Stomach (tissue), 9 donors: Measurements from ENCODE around the gene DIPK1A. TPM values are rescaled to one million over a fixed set of nuclear protein-coding genes. Genes with fewer than 3 reads are reported as not detected.

Experiments used
- DNase-seq, 2 donors: peaks; one replicate each; pipeline versions ENCODE4 v3.0.0 to v3.0.0-alpha.2; 2013 to 2019
- H3K27ac ChIP-seq, 5 donors: fragments of 200-600 bp in 4 of 5; sonication (generic) in 4 of 5; one replicate each; pipeline ENCODE4 v1.5.1; 2013 to 2019; ENCODE audit warnings: mild to moderate bottlenecking in 1 of 5, moderate library complexity in 1 of 5
- H3K27me3 ChIP-seq, 3 donors: fragments of 200-600 bp; sonication (generic); one replicate each; pipeline ENCODE4 v1.5.1; 2017 to 2019; ENCODE audit warnings: mixed run types in 1 of 3
- H3K36me3 ChIP-seq, 4 donors: fragments of 200-600 bp; sonication (generic); 1 replicate in 3 of 4; 2 replicates in 1 of 4; pipeline ENCODE4 v1.5.1; 2016 to 2019
- H3K4me1 ChIP-seq, 4 donors: fragments of 200-600 bp; sonication (generic); one replicate each; pipeline ENCODE4 v1.5.1; 2016 to 2019
- H3K4me3 ChIP-seq, 4 donors: fragments of 200-600 bp; sonication (generic) in 3 of 4; one replicate each; pipeline ENCODE4 v1.5.1; 2016 to 2019; ENCODE audit warnings: mild to moderate bottlenecking in 1 of 4
- H3K9me3 ChIP-seq, 4 donors: fragments of 200-600 bp; sonication (generic); one replicate each; pipeline ENCODE4 v1.5.1; 2016 to 2019
- CTCF ChIP-seq, 7 experiments: fragments of 450-650 bp in 4 of 7; fragments of 200-600 bp in 3 of 7; sonication (generic) in 3 of 7; IDR thresholded peaks; one replicate each; pipeline ENCODE4 v1.5.1; 2016 to 2019; ENCODE audit warnings: antibody characterized with exemption in 7 of 7, control low read depth in 2 of 7, mild to moderate bottlenecking in 1 of 7
- EP300 ChIP-seq: sonication (generic); formaldehyde crosslinking; IDR thresholded peaks from one replicate; pipeline ENCODE4 v1.6.1; 2017; ENCODE audit warnings: antibody characterized with exemption
- POLR2A ChIP-seq, 4 donors: fragments of 450-650 bp; IDR thresholded peaks; one replicate each; pipeline ENCODE4 v1.6.1; 2016; ENCODE audit warnings: antibody characterized with exemption in 4 of 4, control low read depth in 2 of 4, mild to moderate bottlenecking in 1 of 4, moderate library complexity in 1 of 4
- POLR2AphosphoS5 ChIP-seq, 3 donors: sonication (generic); formaldehyde crosslinking; IDR thresholded peaks; one replicate each; pipeline ENCODE4 v1.6.1; 2016; ENCODE audit warnings: antibody characterized with exemption in 3 of 3
- WGBS, 5 donors: extraction: QIAGEN DNeasy Blood & Tissue Kit in 3 of 5; methylation state at CpG; one replicate each; pipeline versions ENCODE4 v1.1.5 to v1.1.7; 2013 to 2018; 5-methylcytosine and 5-hydroxymethylcytosine counted together
- intact Hi-C: fragments of 100-400 bp; cut with DNase I; formaldehyde crosslinking; loops from one replicate; pipeline ENCODE4 v1.15.1; 2023; ENCODE audit warnings: low total_unique reads
- polyA plus RNA-seq, 3 donors: library from polyadenylated mRNA; stranded (reverse); fragments of 200-250 nt; gene quantifications; one replicate each; pipeline ENCODE4 v1.2.3, GENCODE V29; 2013
- total RNA-seq, 5 donors: library from RNA; depleted of rRNA; stranded (reverse); fragments of >200 nt; gene quantifications; one replicate each; pipeline versions ENCODE4 v1.1.0 to v1.2.3, GENCODE V29; 2014 to 2016
- donor health status: healthy with polysubstance abuse.
- donor health status: Bipolar disorder and iron deficiency.
- donor health status: healthy.

DIPK1A gene
- total and polyA plus RNA-seq, 8 donors = 2.0 to 15.5 (median 5.0) TPM

GRCh38 chr1:92839442-92839841 lies 121.8 kb downstream of the DIPK1A start:
- Histone ChIP-seq H3K27ac (no peak overlapping the region), H3K27me3 (no peaks in the 10 kb centered on the region), H3K9me3 (no peaks in the 10 kb centered on the region), H3K4me3 (no peak overlapping the region), H3K36me3 (peaks cover 75 to 100% (median 100%) of the 10 kb centered on the region in 4 donors), H3K4me1 (peaks cover 26 to 62% (median 43%) of the 10 kb centered on the region in 4 donors)
- intact Hi-C loops = no loop called here
- whole genome bisulfite sequencing, 5 donors = 47 to 59% (median 51%) methylated on average over 2 of the region's 2 CpGs
- no peak for TF ChIP-seq POLR2AphosphoS5 (IDR thresholded peaks at IDR 0.05)
- no peak for TF ChIP-seq EP300
- TF ChIP-seq POLR2A (IDR thresholded peaks at IDR 0.05) = no peak
- no peak for TF ChIP-seq CTCF (IDR thresholded peaks at IDR 0.05)
- no peak for DNase-seq

GRCh38 chr1:92838519-92838918 lies 122.7 kb downstream of the DIPK1A start:
- DNase-seq = no peak
- 0 to 11% (median 0%) methylated on average over 1 of the region's 1 CpG for WGBS, 5 donors

GRCh38 chr1:92837062-92837461 lies 124.2 kb downstream of the DIPK1A start:
- DNase-seq = no peak
- Histone ChIP-seq H3K27ac (no peak overlapping the region), H3K4me3 (no peak overlapping the region), H3K27me3 (no peaks in the 10 kb centered on the region), H3K4me1 (peaks cover 42 to 79% (median 59%) of the 10 kb centered on the region in 4 donors), H3K36me3 (peaks cover 61 to 88% (median 84%) of the 10 kb centered on the region in 4 donors), H3K9me3 (no peaks in the 10 kb centered on the region)
- no peak for TF ChIP-seq POLR2AphosphoS5 (IDR thresholded peaks at IDR 0.05)
- TF ChIP-seq POLR2A (IDR thresholded peaks at IDR 0.05) = no peak
- TF ChIP-seq CTCF (IDR thresholded peaks at IDR 0.05) = no peak
- no peak for TF ChIP-seq EP300
- intact Hi-C loops = no loop called here
- 78 to 93% (median 87%) methylated on average over 2 of the region's 2 CpGs for WGBS, 5 donors

More at GRCh38 chr1:92838519-92838918, 122.7 kb downstream of the DIPK1A start:
- H3K4me1 ChIP-seq = peaks cover 36 to 71% (median 52%) of the 10 kb centered on the region in 4 donors
- H3K36me3 ChIP-seq = peaks cover 74 to 100% (median 98%) of the 10 kb centered on the region in 4 donors
- no peak for TF ChIP-seq POLR2A (IDR thresholded peaks at IDR 0.05)
- TF ChIP-seq EP300 = no peak
- TF ChIP-seq CTCF (IDR thresholded peaks at IDR 0.05) = no peak
- no peak for TF ChIP-seq POLR2AphosphoS5 (IDR thresholded peaks at IDR 0.05)
- intact Hi-C loops = no loop called here
- H3K27ac ChIP-seq = no peak overlapping the region
- no peaks in the 10 kb centered on the region for H3K9me3 ChIP-seq
- no peaks in the 10 kb centered on the region for H3K27me3 ChIP-seq
- H3K4me3 ChIP-seq = no peak overlapping the region

GRCh38 chr1:92834617-92835016 lies 126.6 kb downstream of the DIPK1A start:
- peak overlapping the region in 2 of 5 donors; percentile 93 to 98 for H3K27ac ChIP-seq
- peaks cover 40 to 63% (median 60%) of the 10 kb centered on the region in 4 donors for H3K36me3 ChIP-seq
- 49 to 60% (median 55%) methylated on average over 5 of the region's 5 CpGs for whole genome bisulfite sequencing, 5 donors
- TF ChIP-seq POLR2A (IDR thresholded peaks at IDR 0.05) (no peak), EP300 (no peak), CTCF (IDR thresholded peaks at IDR 0.05) (no peak), POLR2AphosphoS5 (IDR thresholded peaks at IDR 0.05) (no peak)
- no peak for DNase-seq
- H3K4me3 ChIP-seq = peak overlapping the region in 2 of 4 donors; percentile 87 to 94
- H3K4me1 ChIP-seq = peaks cover 42 to 69% (median 58%) of the 10 kb centered on the region in 4 donors
- H3K9me3 ChIP-seq = no peaks in the 10 kb centered on the region
- no peaks in the 10 kb centered on the region for H3K27me3 ChIP-seq
- intact Hi-C loops = no loop called here
